Astrocyte of the cerebellum (primary cell): Measurements from ENCODE around the gene HSPB7.
A peak's percentile ranks its signal among the peaks of the same experiment; 100 is the strongest.

Experiments used
- DNase-seq: peaks from one replicate; pipeline ENCODE4 v3.0.0-alpha.2; 2011; ENCODE audit warnings: low read depth
- H3K4me3 ChIP-seq: 2 replicates; pipeline ENCODE4 v1.5.1; 2011; ENCODE audit warnings: mild to moderate bottlenecking, low read depth, low read length, moderate library complexity
- CTCF ChIP-seq: IDR thresholded peaks from 2 replicates; pipeline ENCODE4 v1.5.1; 2012; ENCODE audit warnings: low read length, low read depth, moderate library complexity, mild to moderate bottlenecking; ENCODE audit errors: missing control alignments
- in situ Hi-C: cut with HindIII; loops from 2 replicates; pipeline ENCODE4 v1.10.0; 2017; ENCODE audit warnings: low sequenced_read_pairs

The HSPB7 gene

GRCh38 chr1:16014509-16015482 is 3.0 kb downstream of the HSPB7 start:
- H3K4me3 ChIP-seq, result no peak overlapping the region
- DNase-seq, result no peak
- TF ChIP-seq CTCF, result no peak
- in situ Hi-C loops, result no loop called here

- in situ Hi-C loops, result no loop called here
- no peak overlapping the region for H3K4me3 ChIP-seq
- DNase-seq, result no peak
- TF ChIP-seq CTCF, result no peak
These were observed 4.0 kb downstream of the HSPB7 start for GRCh38 chr1:16013908-16014258.

- in situ Hi-C loops, result no loop called here
- peak overlapping the region; percentile 31 for H3K4me3 ChIP-seq
- no peak for TF ChIP-seq CTCF
- DNase-seq, result peak; percentile 41
These were observed 4.5 kb downstream of the HSPB7 start for GRCh38 chr1:16013220-16013907.

GRCh38 chr1:16012590-16013219 is 5.1 kb downstream of the HSPB7 start:
- H3K4me3 ChIP-seq, result peak overlapping the region; percentile 31

GRCh38 chr1:16011936-16012589 is 5.8 kb downstream of the HSPB7 start:
- H3K4me3 ChIP-seq, result no peak overlapping the region
- no peak for TF ChIP-seq CTCF
- no peak for DNase-seq
- in situ Hi-C loops, result no loop called here

More at GRCh38 chr1:16012590-16013219, 5.1 kb downstream of the HSPB7 start:
- peak; percentile 24 for DNase-seq
- in situ Hi-C loops, result no loop called here
- no peak for TF ChIP-seq CTCF

GRCh38 chr1:16010837-16011236 is 7.0 kb downstream of the HSPB7 start:
- TF ChIP-seq CTCF, result no peak
- DNase-seq, result no peak
- in situ Hi-C loops, result no loop called here
- H3K4me3 ChIP-seq, result no peak overlapping the region
